SIG-M5 treated with dmso at 0.1 percent for 504 hours (cell line): Measurements from ENCODE around the gene SLCO1A2.
"Not testable (repeated sequence)": the region's sequence is repeated elsewhere in the genome, so short reads cannot be mapped to it uniquely, and the experiment has no call there.

Experiments
- DNase-seq: peaks from one replicate; lab custom pipeline; 2025; ENCODE audit not compliant: unreplicated experiment; lab: John Stamatoyannopoulos, UW

The SLCO1A2 gene, protein sequence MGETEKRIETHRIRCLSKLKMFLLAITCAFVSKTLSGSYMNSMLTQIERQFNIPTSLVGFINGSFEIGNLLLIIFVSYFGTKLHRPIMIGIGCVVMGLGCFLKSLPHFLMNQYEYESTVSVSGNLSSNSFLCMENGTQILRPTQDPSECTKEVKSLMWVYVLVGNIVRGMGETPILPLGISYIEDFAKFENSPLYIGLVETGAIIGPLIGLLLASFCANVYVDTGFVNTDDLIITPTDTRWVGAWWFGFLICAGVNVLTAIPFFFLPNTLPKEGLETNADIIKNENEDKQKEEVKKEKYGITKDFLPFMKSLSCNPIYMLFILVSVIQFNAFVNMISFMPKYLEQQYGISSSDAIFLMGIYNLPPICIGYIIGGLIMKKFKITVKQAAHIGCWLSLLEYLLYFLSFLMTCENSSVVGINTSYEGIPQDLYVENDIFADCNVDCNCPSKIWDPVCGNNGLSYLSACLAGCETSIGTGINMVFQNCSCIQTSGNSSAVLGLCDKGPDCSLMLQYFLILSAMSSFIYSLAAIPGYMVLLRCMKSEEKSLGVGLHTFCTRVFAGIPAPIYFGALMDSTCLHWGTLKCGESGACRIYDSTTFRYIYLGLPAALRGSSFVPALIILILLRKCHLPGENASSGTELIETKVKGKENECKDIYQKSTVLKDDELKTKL

DNA sequence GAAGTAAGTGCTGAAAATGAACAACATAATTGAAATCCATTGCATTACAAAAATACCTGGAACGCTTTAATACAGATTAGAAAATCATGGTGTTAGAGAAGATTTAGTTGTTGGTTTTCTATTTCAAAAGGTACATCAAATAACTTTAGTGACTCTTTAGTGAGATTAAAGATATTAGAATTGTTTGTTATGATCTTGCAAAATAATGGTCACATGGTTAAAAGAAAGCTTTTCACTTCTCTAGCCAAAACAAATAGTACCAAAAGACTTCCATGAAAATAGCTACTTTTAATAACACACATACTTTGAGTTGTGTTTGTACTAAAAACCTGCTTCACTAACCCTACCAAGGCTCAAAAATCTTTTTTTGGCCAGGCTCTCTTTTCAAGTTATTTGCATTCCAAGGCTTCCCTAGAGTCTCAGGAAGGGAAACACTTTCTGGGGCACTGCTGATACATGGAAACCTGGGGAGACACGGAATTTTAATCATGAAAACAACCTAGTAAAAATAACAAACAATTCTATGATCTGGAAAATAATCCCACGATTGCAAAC lies at the start of gene SLCO1A2:
Gene SLCO1A2, minus strand, starts transcription at position 147 of the 555 bp plus-strand sequence. CDS start 270 bp downstream, outside the sequence.
- no peak for DNase-seq

DNA sequence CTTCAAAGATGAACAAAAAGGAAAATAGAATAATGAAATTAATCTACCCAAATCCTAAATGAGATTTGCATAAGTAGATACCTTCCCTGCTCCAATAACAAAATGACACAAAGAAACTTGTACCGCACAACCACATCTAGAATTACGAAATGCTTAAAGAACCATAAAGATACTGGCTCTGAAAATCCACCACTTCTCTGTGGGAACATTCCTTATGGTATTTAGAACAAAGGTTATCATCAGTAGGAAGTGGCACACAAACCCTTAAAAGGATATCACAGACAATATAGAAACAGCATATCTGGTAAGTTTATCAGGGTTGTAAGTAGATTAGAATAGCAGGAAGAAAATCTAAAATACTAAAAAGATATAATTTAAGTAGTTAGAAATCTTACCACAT lies 49.5 kb upstream of the SLCO1A2 start:
- no peak for DNase-seq

DNA sequence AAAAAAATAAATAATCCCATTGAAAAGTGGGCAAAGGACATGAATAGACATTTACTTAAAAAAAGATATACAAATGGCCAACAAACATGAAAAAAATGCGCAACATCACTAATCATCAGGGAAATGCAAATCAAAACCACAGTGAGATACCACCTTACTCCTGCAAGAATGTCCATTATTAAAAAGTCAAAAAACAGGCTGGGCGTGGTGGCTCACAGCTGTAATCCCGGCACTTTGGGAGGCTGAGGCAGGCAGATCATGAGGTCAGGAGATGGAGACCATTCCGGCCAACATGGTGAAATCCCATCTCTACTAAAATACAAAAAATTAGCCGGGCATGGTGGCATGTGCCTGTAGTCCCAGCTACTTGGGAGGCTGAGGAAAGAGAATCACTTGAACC lies 46.6 kb upstream of the SLCO1A2 start:
- DNase-seq, result not testable (repeated sequence)

DNA sequence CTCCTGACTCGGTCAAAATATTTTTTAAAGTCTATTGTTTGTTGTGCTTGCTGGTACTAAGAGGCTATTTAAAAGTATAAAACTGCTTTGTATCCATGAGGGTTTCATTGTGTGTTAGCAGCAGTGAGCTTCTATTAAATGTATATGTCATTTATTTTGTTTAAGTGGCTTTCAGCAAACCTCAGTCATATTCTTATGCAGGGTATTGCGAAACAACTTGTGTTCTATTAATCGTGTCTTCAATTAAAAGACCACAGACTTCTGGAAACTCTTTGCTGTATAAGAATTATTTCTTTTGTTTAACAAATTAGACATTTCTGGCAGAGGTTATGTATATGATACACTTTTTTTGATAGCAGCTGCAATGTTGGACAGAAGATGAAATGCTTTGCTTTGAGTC lies 44.5 kb upstream of the SLCO1A2 start:
- DNase-seq, result no peak

DNA sequence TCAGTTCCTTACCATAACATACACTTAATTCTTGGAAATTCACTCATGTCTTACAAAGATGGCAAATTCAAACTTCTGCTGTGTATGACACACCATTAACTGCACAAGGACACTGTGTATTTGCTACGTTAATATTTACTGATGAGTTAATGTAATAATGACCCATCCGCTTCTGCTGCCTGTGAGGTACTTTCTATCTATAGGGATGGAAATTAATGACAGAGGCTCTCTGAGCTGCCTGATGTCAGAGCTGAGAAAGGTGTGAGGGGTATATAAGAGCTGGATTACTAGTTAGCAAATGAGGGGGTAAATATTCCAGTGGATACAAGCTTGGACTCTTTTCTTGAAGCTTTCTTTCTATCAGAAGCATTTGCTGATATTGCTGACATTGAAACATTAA lies 37.9 kb upstream of the SLCO1A2 start, which contains the start of gene IAPP:
Gene IAPP, plus strand, starts transcription at position 301 of the 400 bp plus-strand sequence. CDS start 450 bp downstream, outside the sequence.
- no peak for DNase-seq

DNA sequence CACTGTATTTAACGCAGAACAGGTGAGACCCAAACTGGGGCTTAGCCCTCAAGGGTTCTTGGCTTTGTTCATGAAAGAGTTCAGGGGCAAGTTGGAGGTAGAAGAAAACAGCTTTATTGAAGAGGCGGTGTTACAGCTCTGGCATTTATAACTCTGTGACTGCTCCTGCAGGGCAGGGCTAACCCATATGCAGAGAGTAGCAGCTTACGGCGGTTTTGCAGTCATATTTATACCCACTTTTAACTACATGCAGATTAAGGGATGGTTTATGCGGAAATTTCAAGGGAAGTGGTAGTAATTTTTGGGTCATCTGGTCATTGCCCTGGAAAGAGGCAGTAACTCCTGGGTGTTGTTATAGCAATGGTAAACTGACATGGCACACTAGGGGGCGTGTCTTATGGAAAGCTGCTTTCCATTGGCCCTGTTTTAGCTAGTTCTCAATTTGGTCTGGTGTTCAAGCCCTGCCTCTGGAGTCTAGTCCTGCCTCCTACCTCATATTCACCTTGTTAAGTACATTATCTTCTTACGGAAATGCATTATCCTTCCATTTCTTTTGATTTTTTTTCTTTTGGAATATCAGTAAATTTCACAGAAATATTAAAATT lies 36.2 kb upstream of the SLCO1A2 start:
- DNase-seq, result no peak

DNA sequence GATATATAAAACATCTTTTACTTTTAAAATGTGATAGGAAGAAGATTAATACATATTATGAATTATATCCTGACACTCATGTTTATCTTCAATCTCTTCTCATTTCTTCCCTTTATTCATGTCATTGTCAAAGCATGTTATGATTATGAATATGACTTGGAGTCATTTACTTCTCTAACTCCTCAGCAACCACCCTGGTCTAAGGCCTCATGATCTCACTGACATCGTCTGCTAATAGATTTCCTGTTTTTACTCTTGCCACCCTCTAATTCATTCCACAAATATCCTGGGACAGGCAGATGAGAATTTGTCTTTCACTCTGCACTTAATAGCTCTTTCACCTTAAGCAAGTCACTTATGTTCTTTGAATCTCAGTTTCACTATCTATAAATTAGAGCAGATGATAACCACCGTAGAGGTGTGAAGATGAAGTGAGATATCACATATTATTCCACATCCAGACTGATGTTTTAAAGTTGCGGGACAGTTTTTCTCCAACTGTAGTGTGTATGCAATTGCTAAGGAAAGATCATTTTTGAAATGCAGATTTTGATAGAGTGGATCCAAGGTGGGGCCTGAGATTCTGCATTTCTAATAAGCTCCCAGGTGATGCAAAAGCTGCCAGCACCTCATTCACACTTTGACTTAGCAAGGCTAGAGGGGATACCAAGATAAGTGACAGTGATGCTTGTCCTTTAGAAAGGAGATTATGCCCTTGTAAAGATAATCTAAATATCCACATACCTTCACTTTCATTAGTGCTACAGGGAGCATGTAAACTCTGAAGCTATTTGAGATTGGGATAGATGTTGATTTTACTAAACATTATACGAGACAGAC lies 34.6 kb upstream of the SLCO1A2 start:
- DNase-seq, result no peak

DNA sequence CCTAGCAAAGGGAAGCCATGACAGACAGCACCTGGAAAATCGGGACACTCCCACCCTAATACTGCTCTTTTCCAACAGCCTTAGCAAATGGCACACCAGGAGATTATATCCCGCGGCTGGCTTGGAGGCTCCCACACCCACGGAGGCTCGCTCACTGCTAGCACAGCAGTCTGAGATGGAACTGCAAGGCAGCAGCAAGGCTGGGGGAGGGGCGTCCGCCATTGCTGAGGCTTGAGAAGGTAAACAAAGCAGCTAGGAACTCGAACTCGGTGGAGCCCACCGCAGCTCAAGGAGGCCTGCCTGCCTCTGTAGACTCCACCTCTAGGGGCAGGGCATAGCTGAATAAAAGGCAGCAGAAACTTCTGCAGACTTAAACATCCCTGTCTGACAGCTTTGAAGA lies 25.9 kb upstream of the SLCO1A2 start:
- DNase-seq, result not testable (repeated sequence)

DNA sequence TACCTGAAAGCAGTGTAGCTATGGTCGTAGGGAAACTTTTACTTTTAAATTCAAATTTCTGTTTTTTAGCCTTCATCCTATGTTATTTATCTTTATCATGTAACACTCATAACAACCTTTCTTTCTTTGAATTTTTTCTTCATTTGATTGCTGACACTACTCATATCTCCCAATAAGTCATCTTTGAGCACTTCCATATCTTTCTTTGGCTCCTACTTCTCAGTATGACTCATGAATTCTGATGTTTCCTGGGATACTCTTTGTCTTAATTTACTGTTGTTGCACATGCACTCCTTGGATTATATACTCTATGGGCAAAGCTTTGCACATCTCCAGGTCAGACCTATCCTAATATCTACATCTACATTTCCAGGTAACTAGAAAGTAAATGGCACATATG lies 19.9 kb upstream of the SLCO1A2 start:
- no peak for DNase-seq

DNA sequence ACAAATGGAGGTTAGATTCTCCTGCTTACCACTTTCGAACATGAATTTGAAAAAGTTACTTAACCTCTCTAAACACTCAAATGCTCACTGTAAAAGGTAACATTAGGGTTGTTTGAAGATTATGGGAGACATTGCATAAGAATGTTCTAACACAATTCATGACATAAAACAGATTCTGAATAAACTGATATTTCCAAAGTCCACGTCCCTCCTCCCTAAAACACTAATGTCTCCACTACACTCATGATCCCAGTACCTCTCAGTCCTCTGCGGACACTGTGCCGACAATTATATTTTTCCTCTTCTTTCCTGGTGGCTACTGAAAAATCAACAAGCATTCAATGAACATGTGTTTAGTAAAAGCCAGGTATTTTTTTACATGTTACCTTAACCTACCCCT lies 19.2 kb upstream of the SLCO1A2 start:
- no peak for DNase-seq

DNA sequence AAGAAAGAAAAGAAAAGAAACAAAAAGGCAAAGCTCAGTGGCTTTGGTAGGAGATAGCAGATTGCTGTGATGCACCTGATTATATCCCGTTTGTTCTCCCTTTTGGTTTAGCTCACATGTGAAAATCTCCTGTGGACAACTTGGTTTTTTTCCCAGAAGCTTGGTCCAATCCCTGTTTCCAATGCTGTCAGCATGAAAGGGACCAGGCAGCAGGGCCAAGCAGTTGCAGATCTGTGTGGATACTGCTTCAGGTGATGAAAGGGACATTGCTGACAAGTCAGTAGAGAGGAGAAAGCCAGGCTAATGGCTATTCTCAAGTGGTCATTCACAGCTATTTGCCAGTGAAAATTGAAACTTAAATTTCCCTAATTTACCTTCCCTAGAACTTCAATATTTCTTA lies 18.8 kb upstream of the SLCO1A2 start:
- DNase-seq, result no peak

DNA sequence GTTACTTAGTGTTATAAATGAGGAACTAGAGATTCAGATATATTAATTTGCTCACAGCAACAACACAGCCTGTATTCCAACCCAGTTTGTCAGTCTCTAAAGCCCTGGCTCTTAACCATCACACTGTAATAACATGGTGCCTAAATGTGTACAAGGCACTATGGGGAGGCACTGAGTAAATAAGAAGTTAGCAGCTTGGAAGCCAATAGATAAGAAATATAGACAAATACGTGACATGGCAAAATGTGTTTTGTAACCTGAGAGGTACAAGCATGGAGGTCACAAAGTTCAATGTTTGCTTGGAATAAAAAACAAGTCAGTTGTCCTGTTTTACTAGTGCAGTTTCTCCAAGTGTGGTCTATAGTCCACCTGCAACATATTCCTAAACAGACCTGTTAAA lies 16.3 kb upstream of the SLCO1A2 start:
- no peak for DNase-seq

DNA sequence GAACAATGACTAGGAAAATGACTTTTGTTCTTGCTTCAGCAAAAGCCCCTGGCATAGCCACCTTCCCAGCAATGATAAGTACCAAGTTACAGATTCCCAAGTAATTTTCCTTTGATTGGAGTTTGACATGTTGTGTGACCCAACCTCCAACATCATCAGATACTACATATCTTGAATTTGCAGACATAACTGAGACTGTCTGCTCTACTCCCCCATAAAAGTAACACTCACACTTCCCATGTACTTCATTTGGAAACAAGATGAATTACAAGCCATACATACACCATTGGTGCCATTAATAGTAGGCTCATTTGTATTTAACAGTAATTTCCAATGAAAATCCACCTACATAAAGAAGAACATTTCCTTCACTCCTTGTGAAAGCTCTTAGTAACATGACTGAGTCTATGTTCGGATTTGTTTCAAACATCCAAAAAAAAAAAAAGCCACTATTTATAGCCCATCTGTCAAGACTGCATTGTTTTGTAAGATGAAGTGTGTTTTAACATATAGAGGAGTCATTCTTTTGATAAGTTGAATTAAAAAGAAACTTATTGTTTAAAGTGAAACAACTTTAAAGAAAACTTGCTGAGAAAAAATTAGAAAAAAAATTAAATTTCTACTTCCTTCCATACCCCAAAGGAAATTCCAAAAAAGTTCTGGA lies 12.0 kb upstream of the SLCO1A2 start:
- DNase-seq, result no peak

DNA sequence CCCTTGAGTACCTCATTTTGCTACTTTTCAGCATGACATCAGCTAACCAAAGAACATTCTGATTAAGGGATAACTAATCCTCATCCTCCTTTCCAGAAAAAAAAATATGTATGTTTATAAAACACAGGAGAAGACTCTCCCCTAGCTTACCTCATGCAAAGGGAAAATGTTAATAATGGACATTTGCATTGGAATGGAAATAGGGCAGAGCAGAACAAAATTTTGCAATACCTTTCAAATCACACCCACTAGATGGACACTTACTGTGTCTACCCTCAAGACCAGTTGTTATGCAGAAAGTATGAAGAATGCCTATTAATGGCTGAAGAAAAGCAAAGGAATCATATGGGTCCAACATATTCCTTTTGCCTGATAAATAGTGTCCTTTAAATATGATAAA lies 8.9 kb upstream of the SLCO1A2 start:
- no peak for DNase-seq

DNA sequence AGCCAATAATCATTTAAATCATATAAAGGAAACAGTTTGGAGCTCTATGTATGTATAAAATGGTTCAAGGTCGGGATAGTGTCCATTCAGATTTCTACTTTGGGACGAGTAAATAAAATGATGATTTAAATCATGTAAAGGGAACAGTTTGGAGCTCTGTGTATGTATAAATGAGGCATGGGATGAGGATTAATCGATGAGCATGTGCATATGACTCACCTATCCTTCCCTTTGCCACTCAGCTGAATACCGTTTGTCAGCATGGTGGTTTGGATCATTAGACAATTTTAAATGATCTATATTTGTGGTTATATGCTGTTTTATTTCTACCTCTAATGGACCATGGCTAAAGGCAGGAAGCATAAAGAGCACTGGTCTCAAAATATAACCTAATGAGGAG lies 7.1 kb upstream of the SLCO1A2 start:
- DNase-seq, result no peak

DNA sequence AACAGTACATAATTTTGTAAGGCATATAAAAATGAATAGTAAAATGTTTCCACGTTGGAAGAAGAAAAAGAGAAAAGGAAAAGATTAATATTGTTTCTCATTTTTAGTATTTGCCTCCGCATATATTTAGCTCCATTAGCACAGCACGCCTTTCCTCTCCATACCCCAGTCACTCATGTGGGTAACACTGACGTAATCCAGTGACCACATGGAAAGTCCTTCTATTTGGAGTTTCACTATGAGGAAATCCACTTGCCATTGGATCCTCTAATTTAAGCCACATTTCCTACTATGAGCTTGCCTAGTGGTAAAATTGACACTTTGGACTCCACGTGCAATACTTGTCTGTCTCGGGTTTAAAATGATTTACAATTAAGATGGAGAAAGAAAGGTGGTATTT lies 5.7 kb upstream of the SLCO1A2 start:
- DNase-seq, result peak; percentile 2

DNA sequence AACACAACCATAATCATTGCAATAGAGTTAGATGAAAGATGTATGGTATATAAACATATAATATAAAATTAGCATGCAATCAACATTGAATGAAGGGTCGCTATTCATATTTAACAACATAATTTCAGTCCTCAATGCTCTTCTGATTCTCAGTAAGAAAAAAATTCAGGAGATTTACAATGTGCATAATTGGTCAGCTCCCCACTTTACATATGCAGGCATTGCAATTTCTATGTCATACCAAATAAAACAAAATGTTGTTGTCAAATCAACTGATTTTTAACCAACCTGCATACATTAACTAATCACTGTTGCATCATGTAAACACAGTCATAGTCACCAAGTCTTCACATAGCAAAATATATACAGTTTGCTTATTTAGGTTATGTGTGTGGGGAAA lies 5.2 kb upstream of the SLCO1A2 start:
- DNase-seq, result no peak

DNA sequence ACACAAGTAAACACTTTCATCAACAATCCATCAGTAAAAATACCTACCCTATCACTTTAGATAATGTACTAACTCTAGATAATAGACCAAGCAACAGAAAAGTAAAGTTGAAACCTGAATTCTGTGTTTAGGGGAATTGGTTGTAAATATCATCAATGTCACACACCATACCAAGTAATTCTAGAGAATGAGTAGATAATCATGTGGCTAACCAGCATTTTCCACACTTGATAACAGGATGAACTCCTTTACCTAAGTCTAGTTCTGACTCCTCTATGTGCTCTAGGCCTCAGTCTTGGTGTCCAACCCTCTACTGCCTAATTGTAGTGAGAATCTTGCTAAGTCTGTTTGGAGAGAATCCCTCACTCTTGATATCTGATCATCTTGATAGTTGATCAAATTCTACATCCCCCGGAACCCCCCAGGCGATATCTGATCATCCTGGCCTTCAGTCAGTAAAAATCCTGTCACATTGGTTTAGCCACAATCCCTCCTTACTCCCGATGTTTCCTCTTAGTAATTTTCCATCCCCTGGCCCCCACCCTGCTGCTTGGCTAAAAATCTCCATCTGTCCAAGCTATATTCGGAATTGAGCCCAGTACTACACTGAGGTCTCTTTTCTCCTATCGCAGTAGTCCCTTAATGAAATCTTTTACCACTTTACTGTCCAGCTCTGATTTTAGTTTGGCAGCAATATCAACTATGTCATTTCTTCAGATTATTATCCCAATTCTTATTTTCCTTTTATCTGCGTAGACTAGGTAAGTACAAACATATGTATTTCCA lies 3.4 kb upstream of the SLCO1A2 start:
- no peak for DNase-seq

DNA sequence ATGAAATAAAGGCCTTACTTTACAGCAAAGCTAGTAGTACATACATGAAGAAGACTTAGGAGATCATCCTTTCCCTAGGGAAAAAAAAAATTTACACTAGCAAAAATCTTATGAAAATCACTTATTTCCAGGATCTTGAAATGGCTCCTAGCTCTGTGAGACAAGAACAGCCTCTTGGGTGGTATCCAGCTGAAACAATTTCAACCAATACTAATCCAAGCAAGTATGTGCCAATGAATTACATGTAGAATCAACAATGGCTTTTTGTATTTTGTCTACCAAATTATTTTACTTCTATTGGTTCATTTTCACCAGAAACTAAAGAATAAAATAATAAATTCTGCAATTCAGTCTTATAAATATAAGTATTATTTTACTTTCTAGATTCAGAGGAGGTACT lies 2.7 kb upstream of the SLCO1A2 start:
- DNase-seq, result no peak

DNA sequence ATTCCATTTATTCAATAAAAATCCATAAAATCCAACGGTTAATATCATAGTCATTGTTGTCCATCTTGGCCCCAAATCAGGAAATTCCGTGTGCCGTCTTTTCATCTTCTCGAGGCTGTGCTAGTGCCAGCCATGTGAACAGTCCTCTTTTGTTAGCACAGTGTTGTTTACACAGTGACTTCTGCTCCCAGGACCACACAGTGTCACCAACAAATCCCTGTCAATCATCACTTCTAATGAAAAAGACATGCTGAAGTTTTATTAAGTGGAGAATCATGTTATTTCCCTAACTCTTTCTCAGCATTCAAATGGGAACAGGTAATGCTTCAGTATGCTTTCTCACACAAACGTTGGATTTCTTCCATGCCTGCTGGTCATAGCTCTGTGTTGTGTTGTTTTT lies 1.9 kb upstream of the SLCO1A2 start:
- DNase-seq, result no peak
